Lower lobe of right lung (tissue), 2 donors: ENCODE data around the gene ACR. TPM values are rescaled to one million over a fixed set of nuclear protein-coding genes. Genes with fewer than 3 reads are reported as not detected.

Experiments used
- ATAC-seq, 2 donors: fragments of 200-7000 bp; cut with Tn5 transposase; one replicate each; pipeline ENCODE4 v1.9.1; 2020 to 2022; ENCODE audit warnings: mild to moderate bottlenecking in 2 of 2, moderate library complexity in 2 of 2
- DNase-seq: peaks from one replicate; pipeline ENCODE4 v3.0.0-alpha.2; 2020
- H3K27ac ChIP-seq: fragments of 200-600 bp; one replicate; pipeline ENCODE4 v1.8.0; 2022
- H3K27me3 ChIP-seq: fragments of 200-600 bp; one replicate; pipeline ENCODE4 v1.8.0; 2022; ENCODE audit warnings: low read depth
- H3K36me3 ChIP-seq: fragments of 200-600 bp; one replicate; pipeline ENCODE4 v1.8.0; 2022; ENCODE audit warnings: mild to moderate bottlenecking
- H3K4me1 ChIP-seq: fragments of 200-600 bp; one replicate; pipeline ENCODE4 v1.8.0; 2022
- H3K4me3 ChIP-seq: fragments of 200-600 bp; one replicate; pipeline ENCODE4 v1.8.0; 2022; ENCODE audit warnings: mild to moderate bottlenecking
- H3K9me3 ChIP-seq: fragments of 200-600 bp; one replicate; pipeline ENCODE4 v1.8.0; 2022
- CTCF ChIP-seq: fragments of 200-600 bp; IDR thresholded peaks from one replicate; pipeline ENCODE4 v1.8.0; 2022; ENCODE audit warnings: antibody characterized with exemption, mild to moderate bottlenecking
- intact Hi-C: fragments of 100-400 bp; cut with DNase I; formaldehyde crosslinking; loops from one replicate; pipeline ENCODE4 v1.11.0; 2022
- total RNA-seq: library from RNA; stranded (reverse); fragmentation: NEBNext Ultra II Directional; extraction: Animal tissue kit (Norgen Biotek cat#: 25700); gene quantifications from one replicate; pipeline ENCODE4 v1.2.1, GENCODE V29; 2021
- donor health status: DM: no; HTN: yes; CAD: no; lungs with severe emphysema.

Gene ACR
- total RNA-seq, 1 donor from 2014 or later, result 0.62 TPM

DNA sequence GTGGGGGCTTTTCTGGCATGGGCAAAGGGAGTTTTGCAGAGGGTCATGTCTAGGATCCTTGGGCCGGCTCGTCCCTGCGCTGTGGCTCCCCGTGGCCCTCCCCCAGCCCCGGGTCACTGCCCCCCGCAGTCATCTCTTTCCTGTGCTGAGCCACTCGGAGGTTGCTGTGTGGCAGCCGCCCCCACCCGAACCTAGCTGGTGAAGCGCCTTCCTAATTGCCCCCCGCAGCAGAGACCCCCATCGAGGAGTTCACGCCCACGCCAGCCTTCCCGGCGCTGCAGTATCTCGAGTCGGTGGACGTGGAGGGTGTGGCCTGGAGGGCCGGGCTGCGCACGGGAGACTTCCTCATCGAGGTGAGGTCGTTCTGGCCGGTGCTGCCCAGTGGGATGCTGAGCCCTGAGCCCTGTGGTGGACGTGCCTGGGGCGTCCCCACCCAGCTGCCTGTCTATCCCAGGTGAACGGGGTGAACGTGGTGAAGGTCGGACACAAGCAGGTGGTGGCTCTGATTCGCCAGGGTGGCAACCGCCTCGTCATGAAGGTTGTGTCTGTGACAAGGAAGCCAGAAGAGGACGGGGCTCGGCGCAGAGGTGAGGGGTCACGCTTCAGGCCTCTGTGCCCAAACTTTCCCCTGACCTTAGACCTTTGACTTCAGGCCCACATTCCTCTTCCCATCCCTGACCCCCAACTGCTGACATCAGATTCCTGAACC is 33.3 kb upstream of the ACR start:
- peaks cover 13% of the 10 kb centered on the region for H3K36me3 ChIP-seq
- H3K9me3 ChIP-seq, result no peaks in the 10 kb centered on the region
- no peak overlapping the region for H3K27ac ChIP-seq
- ATAC-seq (no peak), DNase-seq (peak; percentile 44)
- H3K4me1 ChIP-seq, result peaks cover 7% of the 10 kb centered on the region
- intact Hi-C loops, result no loop called here
- no peak for TF ChIP-seq CTCF
- H3K4me3 ChIP-seq, result no peak overlapping the region
- no peaks in the 10 kb centered on the region for H3K27me3 ChIP-seq

DNA sequence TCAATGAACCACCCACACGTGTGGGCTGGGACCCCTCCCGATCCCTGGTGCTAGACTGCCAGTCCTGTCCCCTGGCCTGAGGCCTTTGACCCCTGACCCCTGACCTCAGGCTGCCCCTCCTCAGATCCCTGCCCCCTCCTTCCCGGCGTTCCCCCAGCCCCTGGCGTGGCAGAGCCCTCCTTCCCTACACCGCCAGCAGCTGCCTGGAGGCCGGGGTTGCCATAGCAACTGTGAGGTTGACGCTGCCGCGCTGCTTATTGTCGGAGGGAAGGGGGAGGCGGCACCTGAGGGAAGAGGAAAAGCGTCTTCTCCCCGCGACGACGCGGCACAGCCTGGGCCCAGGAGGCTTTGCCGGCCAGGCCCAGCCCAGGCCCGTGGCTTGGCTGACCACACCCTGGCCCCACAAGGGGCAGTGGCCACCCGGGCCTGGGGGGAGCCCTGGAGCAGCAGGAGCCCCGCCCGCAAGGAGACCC is 32.7 kb upstream of the ACR start:
- no peaks in the 10 kb centered on the region for H3K27me3 ChIP-seq
- H3K4me1 ChIP-seq, result peaks cover 3% of the 10 kb centered on the region
- ATAC-seq (peak; percentile 19 to 20), DNase-seq (peak; percentile 52)
- no peaks in the 10 kb centered on the region for H3K9me3 ChIP-seq
- intact Hi-C loops, result no loop called here
- no peak overlapping the region for H3K4me3 ChIP-seq
- TF ChIP-seq CTCF, result no peak
- H3K27ac ChIP-seq, result no peak overlapping the region
- H3K36me3 ChIP-seq, result peaks cover 13% of the 10 kb centered on the region

DNA sequence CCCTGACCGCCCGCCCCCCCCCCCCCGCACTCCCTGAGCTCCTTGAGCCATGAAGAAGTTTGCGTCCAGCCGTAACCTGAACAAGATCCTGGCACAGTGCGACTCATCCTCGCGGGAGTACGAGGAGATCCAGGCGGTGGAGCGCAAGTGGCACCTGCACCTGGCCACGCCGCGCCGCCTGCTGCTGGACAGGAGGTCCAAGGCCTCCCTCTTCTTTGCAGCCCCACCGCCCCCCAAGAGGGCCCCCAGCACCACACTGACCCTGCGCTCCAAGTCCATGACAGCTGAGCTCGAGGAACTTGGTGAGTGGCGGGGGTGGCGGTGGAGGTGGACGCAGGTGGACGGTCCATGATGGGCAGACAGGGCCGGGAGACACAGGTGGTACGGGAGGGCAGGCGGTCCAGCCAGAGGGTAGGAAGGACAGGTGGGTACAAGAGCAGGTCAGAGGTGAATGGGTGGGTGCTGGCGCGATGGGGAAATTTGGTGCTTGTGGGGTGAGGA is 32.1 kb upstream of the ACR start:
- TF ChIP-seq CTCF, result no peak
- H3K4me3 ChIP-seq, result no peak overlapping the region
- ATAC-seq, result no peak
- H3K27me3 ChIP-seq, result no peaks in the 10 kb centered on the region
- H3K36me3 ChIP-seq, result peaks cover 13% of the 10 kb centered on the region
- H3K4me1 ChIP-seq, result peaks cover 7% of the 10 kb centered on the region
- peak; percentile 40 for DNase-seq
- intact Hi-C loops, result no loop called here
- no peaks in the 10 kb centered on the region for H3K9me3 ChIP-seq
- no peak overlapping the region for H3K27ac ChIP-seq

DNA sequence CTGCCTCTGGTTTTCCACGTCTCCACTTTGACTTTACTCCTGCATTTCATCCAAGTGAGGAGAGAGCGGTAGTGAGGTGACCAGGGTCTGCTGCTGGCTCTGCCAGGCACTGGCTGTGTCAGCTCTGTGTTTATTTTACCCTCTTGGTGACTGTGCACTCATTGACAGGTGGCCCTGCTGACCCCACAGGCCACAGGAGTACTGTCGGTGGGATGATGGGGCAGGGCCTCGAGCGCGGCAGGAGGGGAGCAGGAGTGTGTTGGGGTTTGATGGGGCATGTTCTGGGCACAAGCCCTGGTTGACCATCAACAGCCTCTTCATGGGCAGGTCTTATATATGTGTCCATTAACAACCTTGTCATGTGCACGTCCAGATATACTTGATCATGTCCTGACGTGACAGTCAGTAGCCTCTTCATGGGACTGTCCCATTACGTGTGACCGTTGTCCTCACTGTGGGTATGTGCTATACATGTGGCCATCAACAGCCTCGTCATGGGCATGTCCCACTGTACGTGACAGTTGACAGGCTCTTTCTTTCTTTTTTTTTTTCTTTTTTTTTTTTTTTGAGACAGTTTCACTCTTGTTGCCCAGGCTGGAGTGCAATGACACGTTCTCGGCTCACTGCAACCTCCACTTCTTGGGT is 31.4 kb upstream of the ACR start:
- Histone ChIP-seq H3K27me3 (no peaks in the 10 kb centered on the region), H3K36me3 (peaks cover 13% of the 10 kb centered on the region), H3K4me1 (peaks cover 11% of the 10 kb centered on the region), H3K27ac (no peak overlapping the region), H3K4me3 (no peak overlapping the region), H3K9me3 (no peaks in the 10 kb centered on the region)
- intact Hi-C loops, result no loop called here
- ATAC-seq, result no peak
- DNase-seq, result peak; percentile 28
- TF ChIP-seq CTCF, result no peak

- no peaks in the 10 kb centered on the region for H3K9me3 ChIP-seq
- no peak for TF ChIP-seq CTCF
- H3K4me1 ChIP-seq, result peaks cover 30% of the 10 kb centered on the region
- H3K4me3 ChIP-seq, result no peak overlapping the region
- intact Hi-C loops, result no loop called here
- no peaks in the 10 kb centered on the region for H3K27me3 ChIP-seq
- no peak for ATAC-seq
- no peak for DNase-seq
- no peak overlapping the region for H3K27ac ChIP-seq
- H3K36me3 ChIP-seq, result peaks cover 13% of the 10 kb centered on the region
These were observed 29.5 kb upstream of the ACR start for GRCh38 chr22:50708474-50708873.
